Liver (tissue), 3 donors: ENCODE data around the gene MOK.

Experiments
- CTCF ChIP-seq: fragments of 150-350 bp; IDR thresholded peaks from 2 replicates; pipeline ENCODE4 v1.5.1; 2017; ENCODE audit warnings: improper control_type of control experiment, low read depth, low read length; ENCODE audit not compliant: missing input control
- EGR1 ChIP-seq, 2 donors: IDR thresholded peaks; 2 replicates each; pipeline ENCODE4 v1.6.1; 2016 to 2018; ENCODE audit warnings: antibody characterized with exemption in 2 of 2, low read depth in 2 of 2
- GABPA ChIP-seq, 2 donors: IDR thresholded peaks in 1 of 2; conservative IDR thresholded peaks in 1 of 2; 2 replicates each; pipeline ENCODE4 v1.6.1; 2016; ENCODE audit warnings: antibody characterized with exemption in 2 of 2, mild to moderate bottlenecking in 1 of 2, moderate library complexity in 1 of 2
- HNF4G ChIP-seq: IDR thresholded peaks from 2 replicates; pipeline ENCODE4 v1.6.1; 2016; ENCODE audit warnings: antibody characterized with exemption
- JUND ChIP-seq, 2 donors: IDR thresholded peaks; 2 replicates each; pipeline ENCODE4 v1.6.1; 2016; ENCODE audit warnings: antibody characterized with exemption in 2 of 2
- MAX ChIP-seq: IDR thresholded peaks from 2 replicates; pipeline ENCODE4 v1.6.1; 2016; ENCODE audit warnings: antibody characterized with exemption
- RAD21 ChIP-seq, 2 donors: IDR thresholded peaks; 2 replicates each; pipeline ENCODE4 v1.6.1; 2016; ENCODE audit warnings: antibody characterized with exemption in 2 of 2, mild to moderate bottlenecking in 2 of 2
- REST ChIP-seq: IDR thresholded peaks from 2 replicates; pipeline ENCODE4 v1.6.1; 2016; ENCODE audit warnings: antibody characterized with exemption, mild to moderate bottlenecking
- SP1 ChIP-seq: IDR thresholded peaks from 2 replicates; pipeline ENCODE4 v1.6.1; 2018; ENCODE audit warnings: antibody characterized with exemption, mild to moderate bottlenecking
- TAF1 ChIP-seq: conservative IDR thresholded peaks from 2 replicates; pipeline ENCODE4 v1.6.1; 2016; ENCODE audit warnings: antibody characterized with exemption, mild to moderate bottlenecking
- YY1 ChIP-seq: IDR thresholded peaks from 2 replicates; pipeline ENCODE4 v1.6.1; 2016; ENCODE audit warnings: antibody characterized with exemption, mild to moderate bottlenecking
- donor health status: healthy.
- donor health status: healthy.

- TF ChIP-seq CTCF (no peak), EGR1 (IDR thresholded peaks at IDR 0.05; ENCODE audit: low read depth in 2 of 2) (no peak), JUND (IDR thresholded peaks at IDR 0.05) (no peak), GABPA (IDR thresholded peaks at IDR 0.05 in 1 of 2, conservative IDR thresholded peaks at IDR 0.05 in 1 of 2) (no peak), REST (no peak), TAF1 (no peak), RAD21 (IDR thresholded peaks at IDR 0.05) (no peak), YY1 (no peak), MAX (no peak), SP1 (no peak), HNF4G (no peak)
These were observed 39.5 kb upstream of the MOK start for GRCh38 chr14:102344485-102344884.
